Central memory CD4-positive, alpha-beta T cell (primary cell): ENCODE measurements around the gene PLXNB2.

ENCODE experiments used
- DNase-seq: peaks from one replicate; pipeline ENCODE4 v3.0.0; 2022

PLXNB2 gene

GRCh38 chr22:50296658-50297490 lies 10.6 kb downstream of the PLXNB2 start:
- no peak for DNase-seq

GRCh38 chr22:50294319-50294656 lies 13.2 kb downstream of the PLXNB2 start:
- DNase-seq = no peak

- no peak for DNase-seq
Observed at GRCh38 chr22:50293441-50294318, 13.8 kb downstream of the PLXNB2 start.

GRCh38 chr22:50292643-50293440 lies 14.6 kb downstream of the PLXNB2 start:
- DNase-seq = no peak

- no peak for DNase-seq
Observed at GRCh38 chr22:50289942-50290630, 17.4 kb downstream of the PLXNB2 start.

- DNase-seq = no peak
Observed at GRCh38 chr22:50289151-50289941, 18.1 kb downstream of the PLXNB2 start.

GRCh38 chr22:50287731-50288130 lies 19.7 kb downstream of the PLXNB2 start:
- DNase-seq = no peak

GRCh38 chr22:50286701-50287318 lies 20.6 kb downstream of the PLXNB2 start:
- DNase-seq = no peak

GRCh38 chr22:50286275-50286674 lies 21.2 kb downstream of the PLXNB2 start:
- DNase-seq = no peak

GRCh38 chr22:50285568-50286229 lies 21.7 kb downstream of the PLXNB2 start:
- DNase-seq = no peak

GRCh38 chr22:50284479-50284878 lies 23.0 kb downstream of the PLXNB2 start:
- no peak for DNase-seq

- DNase-seq = no peak
Observed at GRCh38 chr22:50283821-50284220, 23.6 kb downstream of the PLXNB2 start.

- DNase-seq = no peak
Observed at GRCh38 chr22:50282361-50283155, 24.9 kb downstream of the PLXNB2 start.

- no peak for DNase-seq
Observed at GRCh38 chr22:50281957-50282356, 25.5 kb downstream of the PLXNB2 start.

GRCh38 chr22:50281384-50281760 lies 26.1 kb downstream of the PLXNB2 start:
- no peak for DNase-seq

- no peak for DNase-seq
Observed at GRCh38 chr22:50280708-50281383, 26.6 kb downstream of the PLXNB2 start.

- DNase-seq = no peak
Observed at GRCh38 chr22:50280022-50280707, 27.3 kb downstream of the PLXNB2 start.

GRCh38 chr22:50278956-50279619 lies 28.4 kb downstream of the PLXNB2 start:
- no peak for DNase-seq
